Dermis blood vessel endothelial cell (primary cell): ENCODE data around the gene NOTCH3. TPM values are rescaled to one million over a fixed set of nuclear protein-coding genes. Genes with fewer than 3 reads are reported as not detected.

Source experiments
- DNase-seq: peaks from one replicate; pipeline ENCODE4 v3.0.0; 2010
- total RNA-seq: library from RNA; depleted of rRNA; stranded (reverse); fragments of >200 nt; gene quantifications from 2 replicates; pipeline ENCODE4 v1.2.3, GENCODE V29; 2014

The NOTCH3 gene
- 0.84 and 2.0 TPM in 2 replicates for total RNA-seq

- no peak for DNase-seq
These were observed at the start of gene NOTCH3 for GRCh38 chr19:15200553-15201364. NOTCH3 (minus strand) TSS chr19:15200995; CDS start chr19:15200905, 90 bp downstream.

DNA sequence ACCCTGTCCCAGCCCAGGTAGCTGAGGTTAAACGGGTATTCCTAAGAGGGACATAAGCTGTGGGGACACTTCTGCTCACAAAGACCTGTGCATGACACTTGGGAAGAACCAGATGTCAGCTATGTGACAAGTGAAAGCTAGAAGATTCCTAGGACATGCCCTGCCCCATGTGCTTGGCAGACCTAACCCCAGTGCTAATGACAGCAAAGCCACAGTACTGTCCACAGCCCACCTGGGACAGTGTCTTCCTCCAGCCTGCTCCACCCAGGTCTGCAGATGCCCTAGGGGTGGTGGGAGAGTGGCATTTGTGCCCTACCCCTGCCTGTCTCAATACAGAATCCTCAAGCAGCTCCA, 49.8 kb upstream of the NOTCH3 start:
- DNase-seq: no peak

- peak; percentile 81 for DNase-seq
These were observed 49.3 kb upstream of the NOTCH3 start for GRCh38 chr19:15249972-15250639.

DNA sequence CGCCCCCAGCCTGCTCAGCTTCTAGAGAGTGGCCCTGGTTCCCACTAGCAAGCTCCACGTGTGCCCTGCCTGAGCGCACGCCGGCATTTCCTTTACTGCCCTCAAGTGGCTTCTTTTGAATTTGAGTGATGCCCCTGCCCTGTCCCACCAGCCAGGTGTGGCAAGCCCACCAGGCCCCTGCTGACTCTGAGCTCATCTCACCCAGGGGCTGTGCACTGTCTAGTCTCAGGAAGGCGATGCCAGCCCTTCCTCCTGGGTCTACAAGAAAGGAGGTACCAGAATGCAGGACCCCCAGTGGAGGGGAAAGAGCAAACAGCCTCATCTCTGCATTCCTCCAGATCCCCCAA, 48.7 kb upstream of the NOTCH3 start:
- peak; percentile 11 for DNase-seq

- DNase-seq: peak; percentile 87
These were observed 48.1 kb upstream of the NOTCH3 start for GRCh38 chr19:15248648-15249527.

DNA sequence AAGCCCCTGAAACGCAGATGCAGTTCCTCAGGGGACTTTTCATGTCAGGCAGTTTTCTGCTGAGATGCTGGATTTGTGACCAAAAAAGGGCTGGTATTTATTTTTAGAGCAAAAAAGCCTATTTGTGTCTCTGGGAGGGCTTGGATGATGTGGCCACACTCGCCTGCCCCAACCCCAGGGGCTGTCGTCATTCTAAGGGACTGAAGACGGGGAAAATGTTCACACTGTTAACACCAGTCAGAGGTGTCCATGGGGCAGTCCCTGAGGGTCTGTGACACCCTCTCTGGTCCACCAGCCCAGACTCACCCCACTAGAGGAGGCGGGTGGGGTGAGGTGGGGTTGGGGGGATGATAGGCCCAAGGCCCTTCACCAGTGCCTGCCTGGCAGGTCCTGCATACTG, 47.3 kb upstream of the NOTCH3 start:
- DNase-seq: no peak

GRCh38 chr19:15247107-15248014, 46.6 kb upstream of the NOTCH3 start:
- no peak for DNase-seq

DNA sequence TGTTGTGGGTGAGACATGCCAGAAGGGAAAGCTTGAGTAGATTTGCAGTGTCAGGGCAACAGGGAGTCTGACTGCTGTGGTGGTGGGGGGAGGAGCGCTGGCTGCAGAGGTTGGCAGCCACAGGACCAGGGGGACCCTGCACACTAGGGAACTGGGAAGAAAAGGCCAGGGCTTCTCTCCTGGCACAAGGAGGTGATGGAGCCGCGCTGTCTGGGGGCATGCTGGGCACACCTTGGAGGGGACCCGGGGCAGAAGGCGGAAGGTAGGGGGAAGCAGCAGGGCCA, 45.3 kb upstream of the NOTCH3 start:
- DNase-seq: no peak

GRCh38 chr19:15245370-15246197, 44.8 kb upstream of the NOTCH3 start:
- no peak for DNase-seq

GRCh38 chr19:15244808-15245207, 44.0 kb upstream of the NOTCH3 start:
- no peak for DNase-seq

- no peak for DNase-seq
These were observed 43.5 kb upstream of the NOTCH3 start for GRCh38 chr19:15244106-15244803.

- no peak for DNase-seq
These were observed 42.6 kb upstream of the NOTCH3 start for GRCh38 chr19:15243236-15243957.

- DNase-seq: no peak
These were observed 40.6 kb upstream of the NOTCH3 start for GRCh38 chr19:15241259-15241910.

GRCh38 chr19:15240515-15240914, 39.7 kb upstream of the NOTCH3 start:
- DNase-seq: no peak

- no peak for DNase-seq
These were observed 38.6 kb upstream of the NOTCH3 start for GRCh38 chr19:15239337-15239949.

GRCh38 chr19:15238639-15239155, 37.9 kb upstream of the NOTCH3 start:
- DNase-seq: no peak

DNA sequence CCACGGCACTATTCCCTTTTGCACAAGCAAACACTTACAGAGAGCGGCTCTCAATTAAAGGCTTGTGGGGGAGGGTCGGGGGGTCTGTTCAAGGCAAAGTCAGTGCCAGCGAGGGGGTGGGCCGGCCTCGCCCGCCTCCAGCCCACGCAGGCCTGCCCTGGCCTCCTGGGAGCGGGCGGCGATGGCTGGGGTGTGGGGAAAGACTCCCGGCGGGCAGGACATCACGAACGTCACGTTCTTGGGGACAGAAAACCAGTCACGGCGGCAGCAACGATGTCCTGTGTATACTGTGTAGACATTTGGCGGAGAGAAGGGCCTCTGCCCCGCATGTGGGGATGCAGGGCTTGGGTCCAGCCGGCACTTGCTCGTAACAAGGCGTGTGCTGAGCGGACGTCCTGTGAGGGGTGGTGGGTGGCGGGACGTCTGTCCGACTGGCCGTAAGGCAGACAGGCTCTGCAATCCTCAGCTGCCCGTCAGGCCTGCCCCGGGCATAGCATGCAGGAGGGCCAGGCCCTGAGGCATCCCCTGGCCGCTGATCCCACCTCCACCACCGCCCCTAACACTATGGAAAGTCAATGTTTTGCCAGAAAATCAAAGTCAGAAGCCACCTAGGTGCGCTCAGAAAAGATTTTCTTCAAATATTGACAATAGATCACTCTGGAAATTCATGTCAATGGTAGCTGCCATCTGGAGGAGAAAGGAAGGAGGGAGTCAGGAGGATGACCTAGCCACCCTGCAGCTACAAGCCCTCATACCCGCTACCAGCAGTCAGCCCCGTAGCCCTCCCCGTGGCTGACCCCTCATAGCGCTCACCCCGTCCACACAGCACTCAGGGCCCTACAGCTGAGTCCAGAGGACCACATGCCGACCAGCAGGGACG, 37.2 kb upstream of the NOTCH3 start:
- no peak for DNase-seq

DNA sequence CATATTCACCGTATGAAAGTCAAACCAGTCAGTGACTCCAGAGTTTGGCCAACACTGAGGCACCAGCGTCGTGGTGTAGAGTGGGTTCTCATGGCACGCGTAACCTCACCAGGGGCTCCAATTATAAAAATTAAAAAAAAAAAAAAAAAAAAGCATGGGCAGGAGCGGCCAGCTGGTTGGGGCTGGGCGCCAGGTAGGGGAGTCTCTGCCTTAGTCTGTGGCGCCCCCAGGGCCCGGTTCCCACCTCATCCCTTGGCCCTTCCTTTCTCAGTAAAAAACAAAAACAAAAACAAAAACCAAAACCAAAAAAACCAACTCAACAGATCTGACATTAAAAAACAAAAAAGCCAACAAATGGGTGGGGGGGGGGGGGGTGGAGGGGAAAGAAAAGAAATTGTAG, 36.1 kb upstream of the NOTCH3 start:
- DNase-seq: no peak
